GM19238 (cell line): ENCODE measurements around the gene SURF1.
"Not testable (repeated sequence)": the region's sequence is repeated elsewhere in the genome, so short reads cannot be mapped to it uniquely, and the experiment has no call there.

Experiments
- DNase-seq: peaks from one replicate; pipeline ENCODE4 v3.0.0; 2011; ENCODE audit warnings: low spot score; ENCODE audit not compliant: insufficient read length

Gene SURF1

DNA sequence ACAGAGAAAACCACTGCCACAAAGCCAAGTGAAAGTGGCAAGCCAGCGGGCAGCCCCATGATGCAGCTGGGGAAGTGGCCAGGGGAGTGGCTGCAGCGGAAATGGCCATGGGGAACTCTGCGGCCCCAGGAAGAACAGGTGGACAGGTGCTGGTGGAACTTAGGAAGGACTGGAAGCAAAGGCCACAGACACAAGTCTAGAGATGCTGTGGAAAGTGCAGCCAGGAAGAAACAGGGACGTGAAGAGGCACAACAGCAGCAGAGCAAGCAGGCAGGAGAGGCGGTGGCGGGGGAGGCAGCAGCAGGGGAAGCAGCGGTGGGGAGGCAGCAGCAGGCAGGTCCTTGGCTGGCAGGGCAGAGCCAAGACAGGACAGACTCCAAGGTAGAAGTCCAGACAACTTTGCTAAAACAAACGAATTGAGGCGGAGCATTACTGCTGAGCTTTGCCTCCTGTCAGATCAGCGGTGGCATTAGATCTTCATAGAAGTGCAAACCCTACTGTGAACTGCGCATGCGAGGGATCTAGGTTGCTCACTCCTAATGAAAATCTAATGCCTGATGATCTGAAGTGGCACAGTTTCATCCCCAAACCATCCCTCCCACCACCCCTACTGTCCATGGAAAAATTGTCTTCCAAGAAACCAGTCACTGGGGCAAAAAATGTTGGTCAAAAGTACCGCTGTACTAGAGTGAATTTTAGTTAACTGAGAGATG lies 32.1 kb downstream of the SURF1 start:
- no peak for DNase-seq

DNA sequence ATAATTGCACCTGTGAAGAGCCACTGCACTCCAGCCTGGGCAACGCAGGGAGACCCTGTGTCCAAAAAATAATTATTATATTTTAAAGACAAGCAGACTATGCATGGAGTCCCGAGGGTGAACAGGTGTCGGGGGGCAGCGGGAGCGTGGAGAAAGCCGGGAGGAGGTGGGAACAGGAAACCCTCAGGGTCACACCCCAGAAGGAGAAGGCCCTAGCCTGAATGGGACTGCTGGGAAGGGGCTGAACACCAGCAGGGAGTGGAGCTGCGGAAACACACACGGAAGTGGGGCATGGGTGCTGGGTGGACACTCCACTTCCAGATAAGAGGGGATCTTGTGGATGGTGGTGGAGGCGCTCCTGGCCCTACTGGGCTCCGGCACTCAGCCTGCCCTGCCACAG lies 33.1 kb downstream of the SURF1 start:
- DNase-seq = no peak

- DNase-seq = no peak
Observed at GRCh38 chr9:133322701-133323100, 33.6 kb downstream of the SURF1 start.

GRCh38 chr9:133321411-133321935 lies 34.8 kb downstream of the SURF1 start:
- DNase-seq = no peak

- DNase-seq = no peak
Observed at GRCh38 chr9:133320421-133320881, 35.8 kb downstream of the SURF1 start.

DNA sequence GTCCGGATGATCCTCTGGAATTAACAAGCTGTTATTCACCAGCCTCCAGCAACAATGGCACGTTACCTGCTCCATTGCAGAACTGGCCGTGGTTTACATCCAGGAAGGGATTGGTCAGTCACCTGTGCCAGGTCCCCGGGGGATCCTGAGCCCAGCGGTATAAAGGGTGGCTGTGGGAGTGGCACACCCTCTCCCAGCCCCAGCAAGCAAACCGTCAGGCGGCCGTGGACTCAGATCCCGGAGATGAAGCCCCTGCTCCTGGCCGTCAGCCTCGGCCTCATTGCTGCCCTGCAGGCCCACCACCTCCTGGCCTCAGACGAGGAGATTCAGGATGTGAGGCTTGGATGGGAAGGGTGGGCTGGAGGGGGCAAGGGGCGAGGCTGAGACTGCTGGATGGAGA lies 38.7 kb downstream of the SURF1 start:
- not testable (repeated sequence) for DNase-seq

DNA sequence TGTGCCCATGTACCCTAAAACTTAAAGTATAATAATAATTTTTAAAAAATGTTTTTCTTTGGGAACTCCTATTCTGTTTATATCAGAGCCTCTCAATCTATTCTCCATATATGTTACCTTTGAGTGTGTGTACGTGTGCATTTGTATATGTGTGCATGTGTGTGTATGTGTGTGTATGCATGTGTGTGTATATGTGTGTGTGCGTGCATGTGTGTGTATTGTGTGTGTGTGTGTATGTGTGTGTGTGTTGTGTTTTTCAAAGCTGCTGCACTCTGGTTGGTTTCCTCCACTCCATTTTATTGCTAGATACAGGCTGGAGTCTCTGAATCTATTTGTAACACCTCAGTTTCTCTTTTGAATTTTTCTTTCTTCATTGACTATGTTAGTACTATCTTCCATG lies 40.3 kb downstream of the SURF1 start:
- no peak for DNase-seq

- no peak for DNase-seq
Observed at GRCh38 chr9:133309608-133310007, 46.7 kb downstream of the SURF1 start.

- DNase-seq = no peak
Observed at GRCh38 chr9:133307301-133307700, 49.0 kb downstream of the SURF1 start.

DNA sequence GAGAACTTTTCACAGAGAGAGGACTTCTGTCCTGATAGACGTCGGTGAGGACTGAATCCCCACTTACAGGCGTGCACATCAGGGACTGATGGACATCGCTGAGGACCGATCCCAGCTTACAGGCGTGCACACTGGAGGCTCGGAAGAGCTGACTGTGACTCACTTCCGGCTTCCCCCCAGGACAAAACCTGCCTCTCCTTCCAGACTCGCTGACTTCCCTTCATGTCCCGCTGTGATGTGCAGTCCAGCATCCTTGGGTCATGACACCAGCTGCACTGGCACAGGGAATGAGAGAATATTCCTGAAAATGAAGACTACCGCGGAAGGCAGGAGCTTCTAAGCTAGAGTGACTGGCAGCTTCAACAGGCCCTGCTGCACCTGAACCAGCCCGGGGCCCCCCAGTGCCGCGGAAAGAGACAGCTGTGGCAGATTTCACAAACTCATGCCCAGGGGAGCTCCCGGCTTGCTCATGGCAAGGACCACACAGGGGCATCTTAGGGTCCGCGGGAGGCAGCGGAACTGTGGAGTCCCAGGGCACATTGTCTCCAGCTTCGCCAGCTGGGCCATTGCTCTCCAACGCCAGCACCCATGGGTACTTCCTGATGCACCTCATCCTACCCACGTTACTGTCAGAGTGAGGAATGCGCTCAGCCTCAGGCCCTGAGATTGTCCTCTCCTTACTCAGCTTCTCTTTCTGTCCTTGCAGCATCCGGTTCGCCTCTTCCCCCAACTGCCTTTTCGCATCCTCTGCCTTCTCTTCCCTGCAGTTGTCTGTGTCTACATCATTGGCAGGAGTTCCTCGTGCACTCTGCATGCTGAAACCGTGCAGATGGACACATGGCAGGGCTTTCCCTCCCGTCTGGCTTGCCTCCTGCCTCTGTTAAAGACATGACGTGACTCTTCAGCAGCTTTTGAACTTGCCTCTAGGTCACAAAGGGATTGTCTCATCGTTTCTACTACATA lies 49.8 kb downstream of the SURF1 start:
- no peak for DNase-seq

GRCh38 chr9:133305731-133306130 lies 50.6 kb downstream of the SURF1 start:
- no peak for DNase-seq

- no peak for DNase-seq
Observed at GRCh38 chr9:133304477-133305377, 51.6 kb downstream of the SURF1 start.

GRCh38 chr9:133304158-133304470 lies 52.2 kb downstream of the SURF1 start:
- DNase-seq = no peak

DNA sequence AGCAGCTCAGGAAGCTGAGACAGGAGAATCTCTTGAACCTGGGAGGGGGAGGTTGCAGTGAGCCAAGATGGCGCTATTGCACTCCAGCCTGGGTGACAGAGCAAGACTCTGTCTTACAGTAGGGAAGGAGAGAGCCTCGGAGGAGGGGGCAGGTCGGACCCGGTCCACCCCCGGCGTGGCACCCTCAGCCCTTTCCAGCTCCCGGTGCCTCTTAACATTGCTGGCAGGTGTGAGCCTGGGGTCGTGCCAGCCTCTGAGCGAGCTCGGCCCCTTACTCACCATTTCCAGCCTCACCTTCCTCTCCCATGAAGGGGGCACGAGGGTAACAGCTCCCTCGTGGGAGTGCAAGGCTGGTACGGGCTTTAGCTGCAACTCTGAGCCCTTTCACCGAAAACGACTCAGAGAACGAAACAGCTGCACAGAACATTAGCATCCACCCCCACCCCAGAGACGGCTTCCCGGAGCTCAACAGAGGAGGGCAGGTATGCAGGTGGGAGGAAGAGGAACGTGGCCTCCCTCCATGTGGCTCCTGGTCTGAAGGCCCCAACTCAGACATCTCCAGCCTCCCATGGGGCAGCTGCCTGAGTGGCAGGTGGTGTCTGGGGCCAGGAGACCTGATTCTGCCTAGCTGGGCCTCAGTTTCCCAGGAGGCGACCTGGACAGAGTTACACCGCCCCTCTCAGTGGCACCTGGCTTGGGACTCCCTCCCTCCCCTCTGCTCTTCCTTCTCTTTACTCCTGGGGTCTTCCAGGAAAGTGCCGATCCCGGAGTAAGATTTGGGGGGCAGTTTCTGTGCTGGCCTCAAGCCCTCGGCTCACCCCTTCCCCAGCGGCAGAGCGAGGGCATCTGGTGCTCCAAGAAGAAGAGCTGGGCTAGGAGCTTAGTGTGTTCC lies 52.8 kb downstream of the SURF1 start:
- DNase-seq = no peak
